Spinal cord (tissue), 10 donors: ENCODE data around the gene MUC5B. TPM values are rescaled to one million over a fixed set of nuclear protein-coding genes. Genes with fewer than 3 reads are reported as not detected.

Experiments used
- DNase-seq, 6 donors: peaks; one replicate each; pipeline versions ENCODE4 v3.0.0 to v3.0.0-alpha.2; 2013 to 2015; ENCODE audit warnings: low spot score in 6 of 6, low read depth in 4 of 6
- H3K27ac ChIP-seq: one replicate; pipeline ENCODE4 v1.5.1; 2013; ENCODE audit warnings: low read depth, low read length, control low read depth
- H3K27me3 ChIP-seq: one replicate; pipeline ENCODE4 v1.6.1; 2013; ENCODE audit warnings: low read length; ENCODE audit not compliant: control insufficient read depth, insufficient read depth
- H3K36me3 ChIP-seq: one replicate; pipeline ENCODE4 v1.6.1; 2013; ENCODE audit warnings: low read length; ENCODE audit not compliant: control insufficient read depth, insufficient read depth
- H3K4me1 ChIP-seq: one replicate; pipeline ENCODE4 v1.6.1; 2013; ENCODE audit warnings: low read length; ENCODE audit not compliant: control insufficient read depth, insufficient read depth
- H3K4me3 ChIP-seq: one replicate; pipeline ENCODE4 v1.5.1; 2013; ENCODE audit warnings: low read depth, low read length, control low read depth
- H3K9me3 ChIP-seq: one replicate; pipeline ENCODE4 v1.6.1; 2013; ENCODE audit warnings: low read length; ENCODE audit not compliant: control insufficient read depth, insufficient read depth
- WGBS: methylation state at CpG from one replicate; pipeline ENCODE4 v1.1.5; 2013; ENCODE audit warnings: missing lambda C conversion rate; ENCODE audit not compliant: insufficient coverage; 5-methylcytosine and 5-hydroxymethylcytosine counted together
- polyA plus RNA-seq, 2 donors: library from polyadenylated mRNA; unstranded; fragments of 120-200 nt; gene quantifications; one replicate each; pipeline ENCODE4 v1.2.1, GENCODE V29; 2013; ENCODE audit not compliant: insufficient read length in 2 of 2
- total RNA-seq, 2 donors: library from RNA; depleted of rRNA in 1 of 2; stranded (reverse); fragments of 120-200 nt in 1 of 2; fragments of >200 nt in 1 of 2; gene quantifications; one replicate each; pipeline versions ENCODE4 v1.2.3 to v1.2.4, GENCODE V29; 2013 to 2014
- donor health status: healthy.

The MUC5B gene
- total and polyA plus RNA-seq, 4 donors = 0.17 to 0.44 (median 0.21) TPM; not detected in 1

GRCh38 chr11:1233351-1234053 is 10.6 kb downstream of the MUC5B start:
- no peaks in the 10 kb centered on the region for H3K9me3 ChIP-seq
- peaks cover 6% of the 10 kb centered on the region for H3K36me3 ChIP-seq
- no peak overlapping the region for H3K4me3 ChIP-seq
- DNase-seq = no peak
- no peak overlapping the region for H3K27ac ChIP-seq
- 81% methylated on average over 17 of the region's 21 CpGs for WGBS
- no peaks in the 10 kb centered on the region for H3K27me3 ChIP-seq
- no peaks in the 10 kb centered on the region for H3K4me1 ChIP-seq

- peaks cover 6% of the 10 kb centered on the region for H3K36me3 ChIP-seq
- 77% methylated on average over 17 of the region's 22 CpGs for WGBS
- H3K4me1 ChIP-seq = no peaks in the 10 kb centered on the region
- no peak for DNase-seq
- H3K9me3 ChIP-seq = no peaks in the 10 kb centered on the region
- no peak overlapping the region for H3K4me3 ChIP-seq
- no peak overlapping the region for H3K27ac ChIP-seq
- H3K27me3 ChIP-seq = no peaks in the 10 kb centered on the region
These were observed 11.3 kb downstream of the MUC5B start for GRCh38 chr11:1234054-1234720.

- Histone ChIP-seq H3K4me1 (no peaks in the 10 kb centered on the region), H3K9me3 (no peaks in the 10 kb centered on the region), H3K36me3 (peaks cover 6% of the 10 kb centered on the region), H3K27me3 (no peaks in the 10 kb centered on the region), H3K4me3 (no peak overlapping the region), H3K27ac (no peak overlapping the region)
- WGBS = 87% methylated on average over 22 of the region's 23 CpGs
- DNase-seq = no peak
These were observed 12.0 kb downstream of the MUC5B start for GRCh38 chr11:1234771-1235305.

- peak in 1 of 6 donors; percentile 2 for DNase-seq
- Histone ChIP-seq H3K4me3 (no peak overlapping the region), H3K9me3 (no peaks in the 10 kb centered on the region), H3K36me3 (peaks cover 6% of the 10 kb centered on the region), H3K27me3 (no peaks in the 10 kb centered on the region), H3K27ac (no peak overlapping the region), H3K4me1 (no peaks in the 10 kb centered on the region)
- WGBS = 65% methylated on average over 21 of the region's 23 CpGs
These were observed 12.5 kb downstream of the MUC5B start for GRCh38 chr11:1235306-1235900.

- Histone ChIP-seq H3K27ac (no peak overlapping the region), H3K4me1 (no peaks in the 10 kb centered on the region), H3K36me3 (peaks cover 6% of the 10 kb centered on the region), H3K9me3 (no peaks in the 10 kb centered on the region), H3K4me3 (no peak overlapping the region), H3K27me3 (no peaks in the 10 kb centered on the region)
- no peak for DNase-seq
- 66% methylated on average over 16 of the region's 16 CpGs for WGBS
These were observed 13.0 kb downstream of the MUC5B start for GRCh38 chr11:1235901-1236315.

GRCh38 chr11:1236316-1237127 is 13.7 kb downstream of the MUC5B start:
- no peak for DNase-seq
- no peak overlapping the region for H3K27ac ChIP-seq
- H3K4me1 ChIP-seq = no peaks in the 10 kb centered on the region
- H3K27me3 ChIP-seq = no peaks in the 10 kb centered on the region
- H3K9me3 ChIP-seq = no peaks in the 10 kb centered on the region
- WGBS = 87% methylated on average over 37 of the region's 37 CpGs
- H3K36me3 ChIP-seq = peaks cover 6% of the 10 kb centered on the region
- H3K4me3 ChIP-seq = no peak overlapping the region

GRCh38 chr11:1237128-1237580 is 14.3 kb downstream of the MUC5B start:
- H3K9me3 ChIP-seq = no peaks in the 10 kb centered on the region
- 85% methylated on average over 13 of the region's 13 CpGs for WGBS
- DNase-seq = no peak
- H3K36me3 ChIP-seq = peaks cover 7% of the 10 kb centered on the region
- H3K27me3 ChIP-seq = no peaks in the 10 kb centered on the region
- H3K27ac ChIP-seq = no peak overlapping the region
- no peak overlapping the region for H3K4me3 ChIP-seq
- no peaks in the 10 kb centered on the region for H3K4me1 ChIP-seq

- Histone ChIP-seq H3K27me3 (no peaks in the 10 kb centered on the region), H3K36me3 (peaks cover 4% of the 10 kb centered on the region), H3K9me3 (no peaks in the 10 kb centered on the region), H3K4me3 (no peak overlapping the region), H3K27ac (no peak overlapping the region), H3K4me1 (no peaks in the 10 kb centered on the region)
- 84% methylated on average over 10 of the region's 10 CpGs for WGBS
- no peak for DNase-seq
These were observed 15.0 kb downstream of the MUC5B start for GRCh38 chr11:1237851-1238250.
